Testis (tissue), 2 donors: Measurements from ENCODE around the gene ZNF879.

Experiments used
- CTCF ChIP-seq, 3 experiments: fragments of 450-650 bp in 2 of 3; fragments of 200-600 bp in 1 of 3; sonication (generic) in 1 of 3; IDR thresholded peaks; one replicate each; pipeline ENCODE4 v1.5.1; 2016 to 2019; ENCODE audit warnings: antibody characterized with exemption in 3 of 3, mild to moderate bottlenecking in 2 of 3, moderate library complexity in 1 of 3
- POLR2A ChIP-seq: fragments of 450-650 bp; IDR thresholded peaks from one replicate; pipeline ENCODE4 v1.6.1; 2017; ENCODE audit warnings: antibody characterized with exemption, mild to moderate bottlenecking, moderate library complexity

DNA sequence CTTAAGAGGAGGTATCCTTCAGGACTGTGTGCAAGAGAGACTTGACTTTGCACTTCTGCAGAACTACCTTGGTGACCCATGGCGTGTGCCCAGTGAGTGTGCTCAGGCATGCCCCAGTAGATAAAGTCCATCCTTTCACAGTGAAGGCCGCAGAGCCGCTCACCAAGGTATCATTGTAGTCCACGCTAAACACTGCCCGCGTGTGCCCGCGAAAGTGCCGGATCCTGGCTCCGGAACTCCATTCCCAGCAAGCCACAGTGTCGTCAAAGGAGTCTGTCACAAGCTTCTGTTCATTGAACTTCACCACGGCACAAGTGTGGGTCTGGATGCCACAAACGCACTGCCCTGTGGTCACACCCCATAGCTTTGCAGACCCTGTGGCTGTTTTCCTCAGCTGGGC lies 25.2 kb upstream of the ZNF879 start:
- no peak for TF ChIP-seq CTCF (IDR thresholded peaks at IDR 0.05)
- TF ChIP-seq POLR2A, result no peak
